ENCODE data around the gene FUS. TPM values are rescaled to one million over a fixed set of nuclear protein-coding genes. Genes with fewer than 3 reads are reported as not detected.

Gene FUS
- total and polyA plus RNA-seq, 2 of the 13 experiments (the other 11 are each of a cell fraction or from before 2014, with no cell fraction given), result 68.1 to 168 TPM

DNA sequence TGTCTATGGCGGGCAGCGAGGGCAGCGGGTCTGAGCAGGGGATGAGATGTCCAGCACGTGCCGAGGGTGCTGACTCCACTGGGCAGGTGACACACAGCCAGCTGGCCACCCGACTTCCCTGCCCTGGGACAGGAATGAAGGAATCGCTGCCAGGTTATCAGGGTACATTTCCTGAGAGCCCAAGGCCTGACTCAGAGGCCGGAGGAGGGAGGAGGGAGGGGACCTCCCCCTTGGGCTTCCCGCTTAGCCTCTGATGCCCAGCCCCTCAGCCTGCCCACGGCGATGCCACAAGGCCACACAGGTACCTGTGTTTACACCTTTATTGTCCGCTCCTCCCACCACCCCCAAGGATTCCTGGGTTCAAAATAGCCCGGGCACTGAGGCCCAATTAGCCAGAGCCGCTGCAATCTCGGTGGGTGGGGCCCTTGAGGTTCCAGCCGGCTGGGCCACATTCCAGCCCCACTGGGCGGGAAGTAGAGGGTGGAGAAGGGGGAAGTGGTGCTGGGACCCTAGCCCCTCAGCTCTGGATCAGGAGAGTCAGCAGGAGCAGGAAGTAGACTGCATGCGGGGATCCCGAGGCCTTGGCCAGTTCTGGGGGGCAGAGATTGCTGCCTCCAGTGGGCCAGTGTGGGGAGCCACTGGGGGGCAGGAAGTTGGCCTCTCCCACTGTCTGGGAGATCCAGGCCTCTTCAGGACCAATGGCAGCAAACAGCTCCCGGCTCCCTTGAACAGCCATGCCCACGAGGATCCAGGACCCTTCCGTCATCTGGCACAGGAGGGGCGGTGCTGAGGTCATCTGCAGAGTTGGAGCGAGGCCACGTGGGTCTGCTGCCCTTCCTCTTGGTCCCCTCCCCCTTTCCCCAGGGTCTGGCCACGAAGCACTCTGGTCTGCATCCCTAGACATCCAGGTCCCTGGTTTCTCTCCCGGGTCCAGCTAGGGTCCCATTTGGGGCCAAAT, 41.0 kb upstream of the FUS start (continued):
- TF ChIP-seq, protein P1, sequence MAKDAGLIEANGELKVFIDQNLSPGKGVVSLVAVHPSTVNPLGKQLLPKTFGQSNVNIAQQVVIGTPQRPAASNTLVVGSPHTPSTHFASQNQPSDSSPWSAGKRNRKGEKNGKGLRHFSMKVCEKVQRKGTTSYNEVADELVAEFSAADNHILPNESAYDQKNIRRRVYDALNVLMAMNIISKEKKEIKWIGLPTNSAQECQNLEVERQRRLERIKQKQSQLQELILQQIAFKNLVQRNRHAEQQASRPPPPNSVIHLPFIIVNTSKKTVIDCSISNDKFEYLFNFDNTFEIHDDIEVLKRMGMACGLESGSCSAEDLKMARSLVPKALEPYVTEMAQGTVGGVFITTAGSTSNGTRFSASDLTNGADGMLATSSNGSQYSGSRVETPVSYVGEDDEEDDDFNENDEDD (CRISPR knock-in tag; IDR thresholded peaks at IDR 0.05; ENCODE audit: borderline replicate concordance), result no peak
- no peak for TF ChIP-seq ZNF660 (CRISPR knock-in tag; IDR thresholded peaks at IDR 0.05; ENCODE audit: borderline replicate concordance, low read depth)
- TF ChIP-seq BCL6 (CRISPR knock-in tag; IDR thresholded peaks at IDR 0.05), result no peak
- TF ChIP-seq, protein P2, sequence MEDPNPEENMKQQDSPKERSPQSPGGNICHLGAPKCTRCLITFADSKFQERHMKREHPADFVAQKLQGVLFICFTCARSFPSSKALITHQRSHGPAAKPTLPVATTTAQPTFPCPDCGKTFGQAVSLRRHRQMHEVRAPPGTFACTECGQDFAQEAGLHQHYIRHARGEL (CRISPR knock-in tag; IDR thresholded peaks at IDR 0.05), result no peak
- TF ChIP-seq, protein P3, sequence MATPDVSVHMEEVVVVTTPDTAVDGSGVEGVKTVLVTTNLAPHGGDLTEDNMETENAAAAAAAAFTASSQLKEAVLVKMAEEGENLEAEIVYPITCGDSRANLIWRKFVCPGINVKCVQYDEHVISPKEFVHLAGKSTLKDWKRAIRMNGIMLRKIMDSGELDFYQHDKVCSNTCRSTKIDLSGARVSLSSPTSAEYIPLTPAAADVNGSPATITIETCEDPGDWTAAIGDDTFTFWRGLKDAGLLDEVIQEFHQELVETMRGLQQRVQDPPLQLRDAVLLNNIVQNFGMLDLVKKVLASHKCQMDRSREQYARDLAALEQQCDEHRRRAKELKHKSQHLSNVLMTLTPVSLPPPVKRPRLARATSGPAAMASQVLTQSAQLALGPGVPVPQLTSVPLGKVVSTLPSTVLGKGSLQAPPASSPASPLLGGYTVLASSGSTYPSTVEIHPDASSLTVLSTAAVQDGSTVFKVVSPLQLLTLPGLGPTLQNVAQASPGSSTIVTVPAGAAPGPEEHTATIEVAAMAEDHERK (CRISPR knock-in tag; IDR thresholded peaks at IDR 0.05; ENCODE audit: low read depth), result no peak
- peak; percentile 15; the same call in 1 of the 2 replicates for TF ChIP-seq HNF4A (CRISPR knock-in tag; IDR thresholded peaks at IDR 0.05)
- TF ChIP-seq NRL (CRISPR knock-in tag; IDR thresholded peaks at IDR 0.05; ENCODE audit: borderline replicate concordance), result 0 out of 2 replicates have a peak, but pooled peaks have one; percentile 74
- TF ChIP-seq, protein P4, sequence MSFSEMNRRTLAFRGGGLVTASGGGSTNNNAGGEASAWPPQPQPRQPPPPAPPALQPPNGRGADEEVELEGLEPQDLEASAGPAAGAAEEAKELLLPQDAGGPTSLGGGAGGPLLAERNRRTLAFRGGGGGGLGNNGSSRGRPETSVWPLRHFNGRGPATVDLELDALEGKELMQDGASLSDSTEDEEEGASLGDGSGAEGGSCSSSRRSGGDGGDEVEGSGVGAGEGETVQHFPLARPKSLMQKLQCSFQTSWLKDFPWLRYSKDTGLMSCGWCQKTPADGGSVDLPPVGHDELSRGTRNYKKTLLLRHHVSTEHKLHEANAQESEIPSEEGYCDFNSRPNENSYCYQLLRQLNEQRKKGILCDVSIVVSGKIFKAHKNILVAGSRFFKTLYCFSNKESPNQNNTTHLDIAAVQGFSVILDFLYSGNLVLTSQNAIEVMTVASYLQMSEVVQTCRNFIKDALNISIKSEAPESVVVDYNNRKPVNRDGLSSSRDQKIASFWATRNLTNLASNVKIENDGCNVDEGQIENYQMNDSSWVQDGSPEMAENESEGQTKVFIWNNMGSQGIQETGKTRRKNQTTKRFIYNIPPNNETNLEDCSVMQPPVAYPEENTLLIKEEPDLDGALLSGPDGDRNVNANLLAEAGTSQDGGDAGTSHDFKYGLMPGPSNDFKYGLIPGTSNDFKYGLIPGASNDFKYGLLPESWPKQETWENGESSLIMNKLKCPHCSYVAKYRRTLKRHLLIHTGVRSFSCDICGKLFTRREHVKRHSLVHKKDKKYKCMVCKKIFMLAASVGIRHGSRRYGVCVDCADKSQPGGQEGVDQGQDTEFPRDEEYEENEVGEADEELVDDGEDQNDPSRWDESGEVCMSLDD (CRISPR knock-in tag; IDR thresholded peaks at IDR 0.05; ENCODE audit: borderline replicate concordance), result no peak; the same call in 1 of the 2 replicates
- no peak; the same call in none of the 2 replicates for TF ChIP-seq ELF1 (CRISPR knock-in tag; IDR thresholded peaks at IDR 0.05)
- TF ChIP-seq, protein P5, sequence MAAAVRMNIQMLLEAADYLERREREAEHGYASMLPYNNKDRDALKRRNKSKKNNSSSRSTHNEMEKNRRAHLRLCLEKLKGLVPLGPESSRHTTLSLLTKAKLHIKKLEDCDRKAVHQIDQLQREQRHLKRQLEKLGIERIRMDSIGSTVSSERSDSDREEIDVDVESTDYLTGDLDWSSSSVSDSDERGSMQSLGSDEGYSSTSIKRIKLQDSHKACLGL (CRISPR knock-in tag; IDR thresholded peaks at IDR 0.05), result 0 out of 2 replicates have a peak, but pooled peaks have one; percentile 41
- no peak for TF ChIP-seq HOXA7 (CRISPR knock-in tag; IDR thresholded peaks at IDR 0.05)
- TF ChIP-seq ZFAT (CRISPR knock-in tag; conservative IDR thresholded peaks at IDR 0.05), result no peak
- TF ChIP-seq, protein P6, sequence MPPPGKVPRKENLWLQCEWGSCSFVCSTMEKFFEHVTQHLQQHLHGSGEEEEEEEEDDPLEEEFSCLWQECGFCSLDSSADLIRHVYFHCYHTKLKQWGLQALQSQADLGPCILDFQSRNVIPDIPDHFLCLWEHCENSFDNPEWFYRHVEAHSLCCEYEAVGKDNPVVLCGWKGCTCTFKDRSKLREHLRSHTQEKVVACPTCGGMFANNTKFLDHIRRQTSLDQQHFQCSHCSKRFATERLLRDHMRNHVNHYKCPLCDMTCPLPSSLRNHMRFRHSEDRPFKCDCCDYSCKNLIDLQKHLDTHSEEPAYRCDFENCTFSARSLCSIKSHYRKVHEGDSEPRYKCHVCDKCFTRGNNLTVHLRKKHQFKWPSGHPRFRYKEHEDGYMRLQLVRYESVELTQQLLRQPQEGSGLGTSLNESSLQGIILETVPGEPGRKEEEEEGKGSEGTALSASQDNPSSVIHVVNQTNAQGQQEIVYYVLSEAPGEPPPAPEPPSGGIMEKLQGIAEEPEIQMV (CRISPR knock-in tag; IDR thresholded peaks at IDR 0.05; ENCODE audit: low read depth), result no peak
- no peak for TF ChIP-seq ZSCAN30 (CRISPR knock-in tag; IDR thresholded peaks at IDR 0.05)
- no peak for TF ChIP-seq RBAK (CRISPR knock-in tag; IDR thresholded peaks at IDR 0.05)

Measured in HepG2 (cell line).